Large intestine (tissue), 3 donors: ENCODE data around the gene KLK10. TPM values are rescaled to one million over a fixed set of nuclear protein-coding genes. Genes with fewer than 3 reads are reported as not detected.

Experiments used
- DNase-seq, 2 donors: peaks; one replicate each; pipeline versions ENCODE4 v3.0.0 to v3.0.0-alpha.2; 2013
- H3K27ac ChIP-seq: one replicate; pipeline ENCODE4 v1.5.1; 2013; ENCODE audit warnings: low read length
- H3K27me3 ChIP-seq: 2 replicates; pipeline ENCODE4 v1.6.1; 2013; ENCODE audit warnings: low read length; ENCODE audit not compliant: control insufficient read depth, insufficient read depth
- H3K36me3 ChIP-seq: 2 replicates; pipeline ENCODE4 v1.6.1; 2013; ENCODE audit warnings: low read length; ENCODE audit not compliant: control insufficient read depth, insufficient read depth
- H3K4me1 ChIP-seq: one replicate; pipeline ENCODE4 v1.6.1; 2013; ENCODE audit warnings: low read length; ENCODE audit not compliant: control insufficient read depth, insufficient read depth
- H3K4me3 ChIP-seq: one replicate; pipeline ENCODE4 v1.5.1; 2013; ENCODE audit warnings: low read length
- H3K9me3 ChIP-seq: one replicate; pipeline ENCODE4 v1.6.1; 2013; ENCODE audit warnings: mild to moderate bottlenecking, low read depth, low read length, moderate library complexity; ENCODE audit not compliant: control insufficient read depth
- WGBS: methylation state at CpG from one replicate; pipeline ENCODE4 v1.1.5; 2013; ENCODE audit warnings: low lambda C conversion rate; ENCODE audit not compliant: insufficient coverage; 5-methylcytosine and 5-hydroxymethylcytosine counted together
- polyA plus RNA-seq: library from polyadenylated mRNA; unstranded; fragments of 120-200 nt; gene quantifications from one replicate; pipeline ENCODE4 v1.2.1, GENCODE V29; 2013

KLK10 gene
- polyA plus RNA-seq, 1 donor = 2.3 TPM

GRCh38 chr19:51015691-51016267 is 3.7 kb downstream of the KLK10 start:
- Histone ChIP-seq H3K36me3 (no peaks in the 10 kb centered on the region), H3K27me3 (peaks cover 61% of the 10 kb centered on the region), H3K27ac (no peak overlapping the region), H3K9me3 (peaks cover 4% of the 10 kb centered on the region), H3K4me1 (no peaks in the 10 kb centered on the region), H3K4me3 (no peak overlapping the region)
- WGBS = no CpG with 5 or more reads among the region's 19 CpGs
- no peak for DNase-seq

GRCh38 chr19:51014242-51014641 is 5.3 kb downstream of the KLK10 start:
- Histone ChIP-seq H3K36me3 (no peaks in the 10 kb centered on the region), H3K4me3 (no peak overlapping the region), H3K4me1 (no peaks in the 10 kb centered on the region), H3K27ac (no peak overlapping the region), H3K9me3 (peaks cover 4% of the 10 kb centered on the region), H3K27me3 (peaks cover 52% of the 10 kb centered on the region)
- no peak for DNase-seq
- 100% methylated on average over 1 of the region's 6 CpGs for WGBS

- Histone ChIP-seq H3K27me3 (peaks cover 37% of the 10 kb centered on the region), H3K4me3 (no peak overlapping the region)
- no CpG with 5 or more reads among the region's 12 CpGs for WGBS
These were observed 6.8 kb downstream of the KLK10 start for GRCh38 chr19:51012661-51013190.

GRCh38 chr19:51010066-51010795 is 9.3 kb downstream of the KLK10 start:
- peaks cover 17% of the 10 kb centered on the region for H3K27me3 ChIP-seq
- no peak for DNase-seq
- H3K27ac ChIP-seq = no peak overlapping the region
- no peak overlapping the region for H3K4me3 ChIP-seq
- 0% methylated on average over 1 of the region's 4 CpGs for WGBS
- H3K36me3 ChIP-seq = no peaks in the 10 kb centered on the region
- no peaks in the 10 kb centered on the region for H3K4me1 ChIP-seq
- H3K9me3 ChIP-seq = no peaks in the 10 kb centered on the region

More at GRCh38 chr19:51012661-51013190, 6.8 kb downstream of the KLK10 start:
- H3K4me1 ChIP-seq = no peaks in the 10 kb centered on the region
- H3K27ac ChIP-seq = no peak overlapping the region
- no peak for DNase-seq
- H3K36me3 ChIP-seq = no peaks in the 10 kb centered on the region
- peaks cover 4% of the 10 kb centered on the region for H3K9me3 ChIP-seq

GRCh38 chr19:51009061-51009891 is 10.2 kb downstream of the KLK10 start:
- Histone ChIP-seq H3K4me3 (no peak overlapping the region), H3K27me3 (peaks cover 8% of the 10 kb centered on the region), H3K27ac (no peak overlapping the region), H3K36me3 (no peaks in the 10 kb centered on the region), H3K9me3 (no peaks in the 10 kb centered on the region), H3K4me1 (no peaks in the 10 kb centered on the region)
- no CpG with 5 or more reads among the region's 19 CpGs for WGBS
- no peak for DNase-seq

GRCh38 chr19:51007488-51007887 is 12.0 kb downstream of the KLK10 start:
- WGBS = 83% methylated on average over 1 of the region's 3 CpGs

GRCh38 chr19:51006406-51006805 is 13.1 kb downstream of the KLK10 start:
- H3K27ac ChIP-seq = no peak overlapping the region
- peaks cover 11% of the 10 kb centered on the region for H3K27me3 ChIP-seq
- peaks cover 3% of the 10 kb centered on the region for H3K9me3 ChIP-seq
- H3K4me1 ChIP-seq = no peaks in the 10 kb centered on the region
- no CpG with 5 or more reads among the region's 8 CpGs for WGBS
- H3K36me3 ChIP-seq = no peaks in the 10 kb centered on the region
- no peak for DNase-seq
- H3K4me3 ChIP-seq = no peak overlapping the region

More at GRCh38 chr19:51007488-51007887, 12.0 kb downstream of the KLK10 start:
- Histone ChIP-seq H3K27ac (no peak overlapping the region), H3K27me3 (peaks cover 6% of the 10 kb centered on the region), H3K4me3 (no peak overlapping the region), H3K36me3 (no peaks in the 10 kb centered on the region), H3K4me1 (no peaks in the 10 kb centered on the region), H3K9me3 (peaks cover under 1% of the 10 kb centered on the region)
- no peak for DNase-seq

- no peak for DNase-seq
- H3K4me1 ChIP-seq = no peaks in the 10 kb centered on the region
- peaks cover 17% of the 10 kb centered on the region for H3K27me3 ChIP-seq
- no peak overlapping the region for H3K4me3 ChIP-seq
- H3K27ac ChIP-seq = no peak overlapping the region
- H3K9me3 ChIP-seq = peaks cover 3% of the 10 kb centered on the region
- no peaks in the 10 kb centered on the region for H3K36me3 ChIP-seq
- WGBS = no CpG with 5 or more reads among the region's 1 CpG
These were observed 14.3 kb downstream of the KLK10 start for GRCh38 chr19:51005248-51005647.

GRCh38 chr19:51003316-51003715 is 16.2 kb downstream of the KLK10 start:
- no peaks in the 10 kb centered on the region for H3K36me3 ChIP-seq
- DNase-seq = no peak
- H3K4me1 ChIP-seq = no peaks in the 10 kb centered on the region
- peaks cover 17% of the 10 kb centered on the region for H3K27me3 ChIP-seq
- no peak overlapping the region for H3K4me3 ChIP-seq
- H3K27ac ChIP-seq = no peak overlapping the region
- WGBS = no CpG with 5 or more reads among the region's 7 CpGs
- peaks cover 3% of the 10 kb centered on the region for H3K9me3 ChIP-seq
